Left cardiac atrium (tissue), 4 donors: ENCODE results near the gene ALOX5. TPM values are rescaled to one million over a fixed set of nuclear protein-coding genes. Genes with fewer than 3 reads are reported as not detected.
"Not testable (repeated sequence)": the region's sequence is repeated elsewhere in the genome, so short reads cannot be mapped to it uniquely, and the experiment has no call there.

Experiments used
- ATAC-seq, 2 donors: fragments of 200-7000 bp; cut with Tn5 transposase; one replicate each; pipeline ENCODE4 v1.9.1; 2020; ENCODE audit warnings: mild to moderate bottlenecking in 2 of 2, moderate library complexity in 2 of 2
- DNase-seq: peaks from one replicate; pipeline ENCODE4 v3.0.0-alpha.2; 2020
- intact Hi-C, 2 donors: fragments of 100-400 bp; cut with DNase I; formaldehyde crosslinking; loops; one replicate each; pipeline versions ENCODE4 v1.14.1 to v1.15.1; 2022 to 2023
- total RNA-seq, 2 donors: library from RNA; stranded (reverse); fragmentation: NEBNext Ultra II Directional; extraction: Animal tissue kit (Norgen Biotek cat#: 25700); gene quantifications; one replicate each; pipeline ENCODE4 v1.2.1, GENCODE V29; 2021
- donor health status: DM: no; HTN: yes; CAD: no.
- donor health status: DM: no; HTN: yes; CAD: no; lungs with severe emphysema.
- donor health status: DM: yes; HTN: yes; CAD: no.
- donor health status: Dilated cardiomyopathy.

ALOX5 gene
- total RNA-seq, 2 donors from 2014 or later = 11.9 to 13.8 TPM

GRCh38 chr10:45473126-45473525 lies 99.1 kb downstream of the ALOX5 start:
- intact Hi-C loops = loop anchor here in 1 of 2 donors (5.0 kb wide), 1 partner anchor 119 kb away; no protein-coding TSS in a partner anchor
- no peak for ATAC-seq
- DNase-seq = no peak

GRCh38 chr10:45476559-45476958 lies 102.5 kb downstream of the ALOX5 start:
- intact Hi-C loops = no loop called here
- ATAC-seq (no peak), DNase-seq (no peak)

- intact Hi-C loops = no loop called here
- ATAC-seq (no peak), DNase-seq (no peak)
Observed at GRCh38 chr10:45480294-45480693, 106.3 kb downstream of the ALOX5 start.

GRCh38 chr10:45481100-45481499 lies 107.1 kb downstream of the ALOX5 start:
- DNase-seq, intact Hi-C loops, ATAC-seq: not testable (repeated sequence)

- ATAC-seq (no peak), DNase-seq (no peak)
- intact Hi-C loops = no loop called here
Observed at GRCh38 chr10:45483002-45483401, 109.0 kb downstream of the ALOX5 start.

GRCh38 chr10:45487735-45488134 lies 113.7 kb downstream of the ALOX5 start:
- intact Hi-C loops = no loop called here
- no peak for ATAC-seq
- no peak for DNase-seq

- ATAC-seq = no peak
- intact Hi-C loops = no loop called here
- DNase-seq = no peak
Observed at GRCh38 chr10:45488365-45488764, 114.3 kb downstream of the ALOX5 start.

GRCh38 chr10:45490277-45490676 lies 116.3 kb downstream of the ALOX5 start:
- DNase-seq (no peak), ATAC-seq (no peak)
- intact Hi-C loops = no loop called here

GRCh38 chr10:45491061-45491460 lies 117.0 kb downstream of the ALOX5 start:
- ATAC-seq (no peak), DNase-seq (no peak)
- intact Hi-C loops = no loop called here

Other genes with a start within 250 kb of the ALOX5 start
- gene OR13A1, start 58.6 kb upstream of the ALOX5 start, total RNA-seq = not detected